Nephron (organoid): ENCODE data around the gene ANP32A.
A peak's percentile ranks its signal among the peaks of the same experiment; 100 is the strongest.

Source experiments
- H3K27ac Mint-ChIP-seq, 3 experiments: 2 replicates each; pipeline ENCODE4 v1.8.0; 2020; ENCODE audit warnings: mixed read lengths in 3 of 3, mild to moderate bottlenecking in 2 of 3, moderate library complexity in 1 of 3
- H3K27me3 Mint-ChIP-seq: 2 replicates; pipeline ENCODE4 v1.8.0; 2021; ENCODE audit warnings: low read depth, mild to moderate bottlenecking, moderate library complexity, mixed read lengths
- H3K36me3 Mint-ChIP-seq: 2 replicates; pipeline ENCODE4 v1.8.0; 2020; ENCODE audit warnings: low read depth, mixed read lengths
- H3K4me1 Mint-ChIP-seq: 2 replicates; pipeline ENCODE4 v1.8.0; 2020; ENCODE audit warnings: mixed read lengths
- H3K4me3 Mint-ChIP-seq, 3 experiments: 2 replicates each; pipeline ENCODE4 v1.8.0; 2020; ENCODE audit warnings: mild to moderate bottlenecking in 3 of 3, mixed read lengths in 3 of 3, moderate library complexity in 2 of 3
- H3K9me3 Mint-ChIP-seq: 2 replicates; pipeline ENCODE4 v1.8.0; 2020; ENCODE audit warnings: mixed read lengths
- CTCF ChIP-seq, 3 experiments: fragments of 200-600 bp; sonication (generic); IDR thresholded peaks; one replicate each; pipeline ENCODE4 v1.5.0; 2021; ENCODE audit warnings: antibody characterized with exemption in 3 of 3; ENCODE audit not compliant: unreplicated experiment in 3 of 3

Gene ANP32A

GRCh38 chr15:68834346-68834745 lies 13.7 kb upstream of the ANP32A start:
- H3K27me3 Mint-ChIP-seq, result peaks cover 6% of the 10 kb centered on the region
- TF ChIP-seq CTCF (IDR thresholded peaks at IDR 0.05; ENCODE audit: unreplicated experiment in 3 of 3), result no peak
- no peak overlapping the region for H3K27ac Mint-ChIP-seq
- peaks cover 30% of the 10 kb centered on the region for H3K9me3 Mint-ChIP-seq
- no peak overlapping the region for H3K4me3 Mint-ChIP-seq
- no peaks in the 10 kb centered on the region for H3K4me1 Mint-ChIP-seq
- peaks cover 7% of the 10 kb centered on the region for H3K36me3 Mint-ChIP-seq

GRCh38 chr15:68833700-68834331 lies 13.1 kb upstream of the ANP32A start:
- peaks cover 4% of the 10 kb centered on the region for H3K27me3 Mint-ChIP-seq
- H3K4me3 Mint-ChIP-seq, result no peak overlapping the region

GRCh38 chr15:68830141-68830785 lies 9.6 kb upstream of the ANP32A start:
- H3K36me3 Mint-ChIP-seq, result peaks cover under 1% of the 10 kb centered on the region
- TF ChIP-seq CTCF (IDR thresholded peaks at IDR 0.05; ENCODE audit: unreplicated experiment in 3 of 3), result no peak
- peaks cover 13% of the 10 kb centered on the region for H3K9me3 Mint-ChIP-seq
- no peaks in the 10 kb centered on the region for H3K27me3 Mint-ChIP-seq
- H3K4me3 Mint-ChIP-seq, result no peak overlapping the region
- H3K4me1 Mint-ChIP-seq, result no peaks in the 10 kb centered on the region
- no peak overlapping the region for H3K27ac Mint-ChIP-seq

More at GRCh38 chr15:68833700-68834331, 13.1 kb upstream of the ANP32A start:
- TF ChIP-seq CTCF (IDR thresholded peaks at IDR 0.05; ENCODE audit: unreplicated experiment in 3 of 3), result no peak
- peaks cover 7% of the 10 kb centered on the region for H3K36me3 Mint-ChIP-seq
- peaks cover 30% of the 10 kb centered on the region for H3K9me3 Mint-ChIP-seq
- H3K4me1 Mint-ChIP-seq, result no peaks in the 10 kb centered on the region
- H3K27ac Mint-ChIP-seq, result no peak overlapping the region

GRCh38 chr15:68829068-68829467 lies 8.4 kb upstream of the ANP32A start:
- peak in 2 of 3 experiments; percentile 9 to 13 for TF ChIP-seq CTCF (IDR thresholded peaks at IDR 0.05; ENCODE audit: unreplicated experiment in 3 of 3)
- H3K27ac Mint-ChIP-seq, result no peak overlapping the region
- no peak overlapping the region for H3K4me3 Mint-ChIP-seq
- no peaks in the 10 kb centered on the region for H3K4me1 Mint-ChIP-seq
- H3K9me3 Mint-ChIP-seq, result peaks cover 8% of the 10 kb centered on the region
- H3K36me3 Mint-ChIP-seq, result no peaks in the 10 kb centered on the region
- no peaks in the 10 kb centered on the region for H3K27me3 Mint-ChIP-seq

GRCh38 chr15:68823561-68823960 lies 2.9 kb upstream of the ANP32A start:
- Mint-ChIP-seq H3K27ac (no peak overlapping the region), H3K36me3 (no peaks in the 10 kb centered on the region), H3K4me3 (peak overlapping the region in 1 of 3 experiments; percentile 35), H3K27me3 (no peaks in the 10 kb centered on the region), H3K4me1 (peaks cover 17% of the 10 kb centered on the region), H3K9me3 (no peaks in the 10 kb centered on the region)
- TF ChIP-seq CTCF (IDR thresholded peaks at IDR 0.05; ENCODE audit: unreplicated experiment in 3 of 3), result no peak

- Mint-ChIP-seq H3K27ac (peak overlapping the region in 1 of 3 experiments; percentile 15), H3K36me3 (no peaks in the 10 kb centered on the region), H3K4me3 (peak overlapping the region; percentile 42 to 76 (median 61)), H3K9me3 (no peaks in the 10 kb centered on the region), H3K4me1 (peaks cover 17% of the 10 kb centered on the region), H3K27me3 (no peaks in the 10 kb centered on the region)
- TF ChIP-seq CTCF (IDR thresholded peaks at IDR 0.05; ENCODE audit: unreplicated experiment in 3 of 3), result no peak
These were observed 2.1 kb upstream of the ANP32A start for GRCh38 chr15:68822818-68823217.
